Keratinocyte (primary cell): ENCODE measurements around the gene CFAP298. TPM values are rescaled to one million over a fixed set of nuclear protein-coding genes. Genes with fewer than 3 reads are reported as not detected.

Source experiments
- DNase-seq: peaks from one replicate; pipeline ENCODE4 v3.0.0-alpha.2; 2011; ENCODE audit warnings: low read depth, missing footprints, low spot score
- FAIRE-seq: peaks from 2 replicates; lab custom pipeline; 2011; peaks lifted over from hg19 to GRCh38; lab: Jason Lieb, UNC
- H2AFZ ChIP-seq: 2 replicates; pipeline ENCODE4 v1.6.0; 2012; ENCODE audit warnings: low read length, control low read depth, inconsistent platforms; ENCODE audit not compliant: control insufficient read depth
- H3K27ac ChIP-seq: 2 replicates; pipeline ENCODE4 v1.5.1; 2011; ENCODE audit warnings: low read length; ENCODE audit not compliant: control insufficient read depth, insufficient read depth
- H3K27me3 ChIP-seq: 3 replicates; pipeline ENCODE4 v1.6.0; 2011; ENCODE audit warnings: low read length; ENCODE audit not compliant: control insufficient read depth, insufficient read depth; ENCODE audit errors: extremely low read depth
- H3K36me3 ChIP-seq, 2 experiments: 2 replicates in 1 of 2; 3 replicates in 1 of 2; pipeline ENCODE4 v1.5.1; 2011; ENCODE audit warnings: low read length in 2 of 2, mild to moderate bottlenecking in 1 of 2; ENCODE audit not compliant: control insufficient read depth in 2 of 2, insufficient read depth in 2 of 2; ENCODE audit errors: extremely low read depth in 1 of 2
- H3K4me1 ChIP-seq: 3 replicates; pipeline ENCODE4 v1.5.1; 2011; ENCODE audit warnings: low read length; ENCODE audit not compliant: control insufficient read depth, insufficient read depth; ENCODE audit errors: extremely low read depth
- H3K4me2 ChIP-seq: 3 replicates; pipeline ENCODE4 v1.6.0; 2011; ENCODE audit warnings: low read depth, low read length; ENCODE audit not compliant: control insufficient read depth, insufficient read depth; ENCODE audit errors: extremely low read depth
- H3K4me3 ChIP-seq, 3 experiments: fragments of 200-600 bp in 1 of 3; sonication (generic) in 1 of 3; 2 replicates in 2 of 3; 3 replicates in 1 of 3; pipeline ENCODE4 v1.5.1; 2011 to 2016; ENCODE audit warnings: low read length in 3 of 3, mild to moderate bottlenecking in 3 of 3, control low read depth in 2 of 3, inconsistent platforms in 1 of 3, low read depth in 1 of 3, mixed read lengths in 1 of 3, mixed run types in 1 of 3, moderate library complexity in 1 of 3; ENCODE audit not compliant: control insufficient read depth in 2 of 3, insufficient read depth in 2 of 3; ENCODE audit errors: extremely low read depth in 1 of 3
- H3K79me2 ChIP-seq: 2 replicates; pipeline ENCODE4 v1.6.0; 2012; ENCODE audit warnings: low read length; ENCODE audit not compliant: control insufficient read depth, insufficient read depth
- H3K9ac ChIP-seq: 3 replicates; pipeline ENCODE4 v1.6.0; 2011; ENCODE audit warnings: low read length; ENCODE audit not compliant: control insufficient read depth, insufficient read depth; ENCODE audit errors: extremely low read depth
- H3K9me1 ChIP-seq: 3 replicates; pipeline ENCODE4 v1.6.0; 2011; ENCODE audit warnings: low read length; ENCODE audit not compliant: control insufficient read depth, insufficient read depth; ENCODE audit errors: extremely low read depth
- H3K9me3 ChIP-seq: 2 replicates; pipeline ENCODE4 v1.5.1; 2012; ENCODE audit warnings: low read depth, low read length; ENCODE audit not compliant: control insufficient read depth
- H4K20me1 ChIP-seq: 3 replicates; pipeline ENCODE4 v1.6.0; 2011; ENCODE audit warnings: low read length; ENCODE audit not compliant: control insufficient read depth, insufficient read depth; ENCODE audit errors: extremely low read depth
- EZH2 ChIP-seq: IDR thresholded peaks from one replicate; pipeline ENCODE4 v1.6.1; 2012; ENCODE audit warnings: inconsistent platforms, mild to moderate bottlenecking, low read length, moderate library complexity
- dilution Hi-C: fragments of 300-500 bp; cut with MboI; formaldehyde crosslinking; loops from one replicate; pipeline ENCODE4 v1.7.0; 2020; ENCODE audit warnings: low sequenced_read_pairs; ENCODE audit not compliant: extremely low pct_ligation_motif_present
- polyA plus RNA-seq, 5 experiments: library from polyadenylated mRNA; depleted of rRNA in 3 of 5; stranded (reverse) in 3 of 5; stranded (forward) in 1 of 5; unstranded in 1 of 5; fragments of >200 nt; gene quantifications; 1 replicate in 1 of 5; 2 replicates in 3 of 5; 3 replicates in 1 of 5; pipeline versions ENCODE4 v1.2.1 to v1.2.3, GENCODE V29; 2011 to 2012; ENCODE audit warnings: missing spikeins in 2 of 5, low read depth in 1 of 5, low replicate concordance in 1 of 5
- TF ChIP-seq, protein P1 (sequence below), 3 experiments: IDR thresholded peaks in 1 of 3; conservative IDR thresholded peaks in 1 of 3; optimal IDR thresholded peaks in 1 of 3; 2 replicates in 2 of 3; 3 replicates in 1 of 3; pipeline versions ENCODE3 to v1.5.1; 2011; ENCODE audit warnings: low read length in 3 of 3, mild to moderate bottlenecking in 3 of 3, moderate library complexity in 2 of 3, control low read depth in 1 of 3, inconsistent platforms in 1 of 3; ENCODE audit not compliant: insufficient read depth in 2 of 3; ENCODE audit errors: extremely low read depth in 1 of 3

The CFAP298 gene
- polyA plus RNA-seq, 1 donor (not counting 4 experiments of a cell fraction or from before 2014, with no cell fraction given): 47.2 TPM

DNA sequence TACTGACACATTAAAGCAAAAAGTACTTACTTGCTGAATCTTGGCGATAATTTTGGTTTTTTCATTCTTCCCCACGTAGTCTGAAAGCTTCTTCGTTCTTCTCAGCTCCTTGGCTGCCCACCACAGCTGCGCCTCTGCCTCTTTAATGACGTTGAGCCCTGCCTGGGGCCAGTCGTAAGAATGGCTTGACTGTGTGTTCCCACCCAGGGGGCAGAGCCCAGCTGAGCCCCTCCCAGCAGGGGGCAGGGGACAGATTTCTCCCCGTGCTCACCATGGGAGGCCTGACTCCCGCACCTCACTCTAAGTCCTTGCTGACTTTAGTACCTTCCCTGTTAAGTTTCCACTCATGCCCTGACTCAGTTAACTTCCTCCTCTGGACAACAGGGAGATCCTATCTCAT lies 9.0 kb downstream of the CFAP298 start:
- DNase-seq (no peak), FAIRE-seq (no peak)
- dilution Hi-C loops: no loop called here
- Histone ChIP-seq H3K4me1 (peaks cover 12% of the 10 kb centered on the region), H3K36me3 (peaks cover 29 to 32% of the 10 kb centered on the region in 2 experiments), H3K9me3 (no peaks in the 10 kb centered on the region), H3K27ac (no peak overlapping the region), H3K27me3 (no peaks in the 10 kb centered on the region), H3K4me2 (no peak overlapping the region), H3K9me1 (no peaks in the 10 kb centered on the region), H2AFZ (no peak overlapping the region), H4K20me1 (no peaks in the 10 kb centered on the region), H3K79me2 (no peaks in the 10 kb centered on the region), H3K9ac (no peak overlapping the region), H3K4me3 (no peak overlapping the region)
- no peak for TF ChIP-seq EZH2
- TF ChIP-seq, protein P1, sequence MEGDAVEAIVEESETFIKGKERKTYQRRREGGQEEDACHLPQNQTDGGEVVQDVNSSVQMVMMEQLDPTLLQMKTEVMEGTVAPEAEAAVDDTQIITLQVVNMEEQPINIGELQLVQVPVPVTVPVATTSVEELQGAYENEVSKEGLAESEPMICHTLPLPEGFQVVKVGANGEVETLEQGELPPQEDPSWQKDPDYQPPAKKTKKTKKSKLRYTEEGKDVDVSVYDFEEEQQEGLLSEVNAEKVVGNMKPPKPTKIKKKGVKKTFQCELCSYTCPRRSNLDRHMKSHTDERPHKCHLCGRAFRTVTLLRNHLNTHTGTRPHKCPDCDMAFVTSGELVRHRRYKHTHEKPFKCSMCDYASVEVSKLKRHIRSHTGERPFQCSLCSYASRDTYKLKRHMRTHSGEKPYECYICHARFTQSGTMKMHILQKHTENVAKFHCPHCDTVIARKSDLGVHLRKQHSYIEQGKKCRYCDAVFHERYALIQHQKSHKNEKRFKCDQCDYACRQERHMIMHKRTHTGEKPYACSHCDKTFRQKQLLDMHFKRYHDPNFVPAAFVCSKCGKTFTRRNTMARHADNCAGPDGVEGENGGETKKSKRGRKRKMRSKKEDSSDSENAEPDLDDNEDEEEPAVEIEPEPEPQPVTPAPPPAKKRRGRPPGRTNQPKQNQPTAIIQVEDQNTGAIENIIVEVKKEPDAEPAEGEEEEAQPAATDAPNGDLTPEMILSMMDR (optimal IDR thresholded peaks at IDR 0.05 in 1 of 3, IDR thresholded peaks at IDR 0.05 in 1 of 3, conservative IDR thresholded peaks at IDR 0.05 in 1 of 3; ENCODE audit: extremely low read depth in 1 of 3, insufficient read depth in 2 of 3, low read length in 3 of 3): no peak

DNA sequence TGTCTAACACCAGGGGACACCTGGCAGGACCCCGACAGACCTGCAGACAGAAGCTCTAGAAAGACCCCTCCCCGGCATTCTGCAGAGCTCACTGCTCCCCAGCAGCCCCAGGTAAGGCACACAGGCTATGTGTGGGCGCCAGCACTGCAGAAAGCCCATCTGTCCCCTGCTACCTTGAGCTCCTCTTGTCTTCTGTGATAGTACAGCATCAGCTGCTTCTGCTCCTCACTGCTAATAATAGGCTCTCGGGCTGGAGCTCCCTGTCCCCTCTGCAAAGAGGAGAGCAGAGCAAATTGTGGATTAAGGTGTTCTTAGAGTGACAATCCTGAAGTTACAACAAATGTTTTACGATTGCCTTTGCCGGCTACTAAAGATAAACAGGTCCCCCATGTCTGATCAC lies 10.1 kb downstream of the CFAP298 start:
- Histone ChIP-seq H3K36me3 (peaks cover 26% of the 10 kb centered on the region in 2 experiments), H3K79me2 (no peaks in the 10 kb centered on the region), H3K9me3 (no peaks in the 10 kb centered on the region), H4K20me1 (no peaks in the 10 kb centered on the region), H3K27me3 (no peaks in the 10 kb centered on the region), H3K9ac (no peak overlapping the region), H3K4me3 (no peak overlapping the region), H3K4me1 (peaks cover 18% of the 10 kb centered on the region), H2AFZ (no peak overlapping the region), H3K27ac (no peak overlapping the region), H3K9me1 (no peaks in the 10 kb centered on the region), H3K4me2 (no peak overlapping the region)
- TF ChIP-seq, protein P1 (optimal IDR thresholded peaks at IDR 0.05 in 1 of 3, IDR thresholded peaks at IDR 0.05 in 1 of 3, conservative IDR thresholded peaks at IDR 0.05 in 1 of 3; ENCODE audit: extremely low read depth in 1 of 3, insufficient read depth in 2 of 3, low read length in 3 of 3): no peak
- TF ChIP-seq EZH2: no peak
- dilution Hi-C loops: no loop called here
- FAIRE-seq (no peak), DNase-seq (no peak)
